GM21381 (cell line): ENCODE data around the gene CPB1.
"Not testable (repeated sequence)": the region's sequence is repeated elsewhere in the genome, so short reads cannot be mapped to it uniquely, and the experiment has no call there.

Experiments used
- ATAC-seq: cut with Tn5 transposase; IDR thresholded peaks from one replicate; pipeline ENCODE4 v1.9.1; 2021; ENCODE audit warnings: mild to moderate bottlenecking, moderate library complexity; ENCODE audit not compliant: unreplicated experiment

The CPB1 gene

GRCh38 chr3:148827585-148827984 is at the start of gene CPB1:
Gene CPB1, plus strand, starts transcription at chr3:148827811. Its CDS starts 13 bp downstream, at chr3:148827824.
- ATAC-seq, result no peak

GRCh38 chr3:148778926-148779325 is 48.7 kb upstream of the CPB1 start:
- no peak for ATAC-seq

DNA sequence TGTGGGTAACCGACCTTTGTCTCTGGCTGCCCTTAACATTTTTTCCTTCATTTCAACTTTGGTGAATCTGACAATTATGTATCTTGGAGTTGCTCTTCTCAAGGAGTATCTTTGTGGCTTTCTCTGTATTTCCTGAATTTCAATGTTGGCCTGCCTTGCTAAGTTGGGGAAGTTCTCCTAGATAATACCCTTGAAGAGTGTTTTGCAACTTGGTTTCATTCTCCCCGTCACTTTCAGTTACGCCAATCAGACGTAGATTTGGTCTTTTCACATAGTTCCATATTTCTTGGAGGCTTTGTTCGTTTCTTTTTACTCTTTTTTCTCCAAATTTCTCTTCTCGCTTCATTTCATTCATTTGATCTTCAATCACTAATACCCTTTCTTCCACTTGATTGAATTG is 42.6 kb upstream of the CPB1 start:
- not testable (repeated sequence) for ATAC-seq

- not testable (repeated sequence) for ATAC-seq
These were observed 41.5 kb upstream of the CPB1 start for GRCh38 chr3:148786159-148786558.

GRCh38 chr3:148789146-148789545 is 38.5 kb upstream of the CPB1 start:
- no peak for ATAC-seq

- ATAC-seq, result no peak
These were observed 37.7 kb upstream of the CPB1 start for GRCh38 chr3:148789906-148790305.

DNA sequence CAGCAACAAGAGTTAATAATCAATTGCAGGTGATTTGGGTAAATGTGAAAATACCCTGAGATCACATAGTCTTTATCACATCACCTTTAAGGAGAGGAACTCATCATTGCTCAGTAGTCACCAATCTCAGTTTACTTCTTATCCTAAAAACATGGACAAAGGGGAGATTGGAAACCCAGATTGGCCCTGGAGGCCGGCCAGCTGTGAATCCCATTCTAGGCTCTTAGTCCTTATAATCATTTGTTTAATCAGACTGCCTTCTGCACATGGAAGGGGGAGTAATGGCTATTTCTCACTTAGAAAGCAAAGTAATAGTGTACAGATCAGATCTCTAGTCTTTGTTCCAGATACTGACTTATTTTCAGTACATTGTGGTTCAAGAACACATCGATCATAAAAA is 37.2 kb upstream of the CPB1 start:
- no peak for ATAC-seq

DNA sequence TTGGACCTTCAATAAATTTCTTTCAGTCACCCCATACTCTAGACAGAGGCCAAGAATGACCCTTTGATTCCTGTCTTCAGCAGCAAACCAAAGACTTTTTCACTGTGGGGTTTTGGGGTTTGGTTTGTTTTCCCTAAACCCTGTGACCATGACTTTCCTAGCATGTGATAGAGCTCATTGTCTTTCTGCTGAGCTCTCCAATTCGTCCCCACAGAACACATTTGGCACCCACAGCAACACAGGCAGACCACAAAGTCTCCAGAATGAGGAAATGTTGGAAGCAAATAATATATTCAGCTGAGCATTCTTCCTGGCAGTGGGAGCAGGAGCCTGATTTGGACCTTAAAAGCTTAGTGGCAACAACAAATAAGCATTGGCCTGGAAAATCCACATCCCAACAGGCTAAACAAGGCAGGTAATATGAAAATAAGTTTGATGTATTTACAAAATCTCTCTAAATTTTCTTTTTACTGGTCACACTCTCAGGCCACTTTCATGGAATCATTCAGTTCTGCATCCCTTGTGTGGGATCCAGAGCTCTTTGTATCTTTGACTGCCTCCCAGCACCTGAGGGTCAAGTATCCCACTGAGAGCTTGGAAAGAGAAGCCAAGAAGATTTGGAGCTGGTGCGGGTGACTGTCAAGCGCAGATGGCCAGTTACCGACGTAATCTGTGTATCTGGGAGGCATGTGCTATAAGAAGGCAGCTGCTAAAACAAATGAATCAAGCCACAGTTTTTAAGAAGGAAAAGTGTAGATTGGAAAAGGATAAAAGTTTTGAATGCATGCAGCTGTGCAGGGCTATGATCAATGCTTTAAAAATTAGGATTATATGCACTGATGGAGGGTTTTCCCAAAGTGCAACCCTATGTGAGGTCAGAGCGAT is 36.5 kb upstream of the CPB1 start:
- no peak for ATAC-seq

DNA sequence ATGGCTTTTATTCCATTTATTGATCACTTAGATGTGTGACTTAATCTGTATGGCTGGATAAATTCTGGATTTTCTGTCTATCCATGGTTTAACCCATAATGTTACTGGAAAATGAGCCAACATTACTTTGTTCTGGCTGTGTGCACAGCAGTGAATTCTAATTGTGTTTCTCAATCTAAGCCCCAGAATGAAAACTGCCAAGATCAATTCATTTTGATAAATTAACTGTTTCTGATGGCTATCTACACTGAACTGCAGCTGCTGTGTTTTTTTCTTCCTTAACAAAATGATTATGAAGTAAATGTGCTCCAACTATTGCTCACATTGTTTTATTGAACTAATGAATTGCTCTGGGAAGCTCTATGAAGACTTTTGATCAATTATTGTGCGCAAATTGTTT is 35.7 kb upstream of the CPB1 start:
- ATAC-seq, result no peak

GRCh38 chr3:148792516-148792915 is 35.1 kb upstream of the CPB1 start:
- no peak for ATAC-seq

GRCh38 chr3:148796799-148797198 is 30.8 kb upstream of the CPB1 start:
- ATAC-seq, result no peak

GRCh38 chr3:148797795-148798194 is 29.8 kb upstream of the CPB1 start:
- ATAC-seq, result no peak

DNA sequence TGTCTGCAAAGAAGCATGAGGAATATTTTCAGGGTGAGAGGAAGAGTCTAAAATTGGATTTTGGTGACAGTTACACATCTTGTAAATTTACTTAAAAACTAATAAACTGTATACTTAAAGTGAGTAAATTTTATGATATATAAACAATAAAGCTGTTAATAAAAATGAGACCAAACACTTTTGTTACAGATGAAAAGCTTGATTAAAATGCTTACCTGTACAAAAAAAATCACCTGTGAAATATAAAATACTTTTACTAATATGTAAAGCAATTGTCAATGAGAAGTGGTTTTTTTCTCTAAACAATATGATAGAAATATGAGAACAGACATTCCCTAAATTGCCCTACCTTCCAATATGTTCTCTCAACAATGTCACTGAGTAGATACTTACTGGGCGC is 27.2 kb upstream of the CPB1 start:
- ATAC-seq, result no peak

GRCh38 chr3:148809835-148810234 is 17.8 kb upstream of the CPB1 start:
- no peak for ATAC-seq

DNA sequence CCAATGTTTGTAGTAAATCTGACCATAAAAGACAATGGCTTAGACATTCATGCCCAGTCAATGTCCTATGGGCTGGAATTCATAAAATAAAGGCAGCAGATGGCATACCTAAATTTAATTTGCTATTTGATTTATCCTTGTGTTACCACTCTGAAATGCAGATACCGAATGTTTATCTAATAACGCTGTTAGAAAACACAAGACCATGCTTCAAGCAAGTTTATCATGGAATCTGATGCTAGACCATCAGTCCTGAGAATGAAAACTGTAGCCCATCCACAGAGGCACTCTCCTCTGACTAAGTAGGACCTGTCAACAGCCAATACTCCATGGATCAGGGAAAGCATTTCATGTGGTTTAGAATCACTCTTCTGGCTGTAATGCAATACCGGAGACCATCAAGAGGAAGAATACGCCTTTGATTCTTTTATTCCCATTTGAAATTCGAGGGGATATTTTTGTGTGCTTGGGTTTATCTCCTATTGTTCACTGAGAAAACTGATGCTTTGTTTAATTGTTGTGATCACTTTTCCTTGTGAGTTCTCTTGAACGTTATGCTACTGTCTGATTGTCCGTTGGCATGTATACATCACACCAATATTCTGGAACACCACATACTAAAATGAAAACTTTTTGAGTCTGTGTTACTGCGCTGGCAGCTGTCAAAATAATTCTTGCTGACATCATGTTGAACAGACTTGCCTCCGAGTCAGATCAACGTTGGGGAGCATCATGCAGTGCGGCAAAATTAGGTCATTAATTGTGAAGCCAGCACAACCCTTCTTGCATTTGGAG is 12.1 kb upstream of the CPB1 start:
- ATAC-seq, result no peak

DNA sequence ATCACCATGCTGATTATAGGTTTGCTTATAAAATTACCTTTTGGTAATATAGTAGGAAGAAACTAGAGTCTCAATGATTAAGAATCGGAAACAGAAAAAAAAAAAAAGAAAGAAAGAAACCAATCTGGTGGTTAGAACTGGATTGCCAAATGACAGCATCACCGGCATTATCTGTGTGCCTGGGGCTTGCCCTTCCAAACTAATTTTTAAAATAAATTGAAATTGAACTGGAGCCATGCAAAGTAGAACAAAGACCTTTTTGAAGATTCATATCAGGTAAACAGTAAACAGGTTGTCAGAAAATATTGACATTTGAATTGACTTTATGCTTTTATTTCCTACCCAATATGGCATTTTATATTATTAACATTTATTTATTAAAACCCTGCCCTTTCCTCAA is 11.2 kb upstream of the CPB1 start:
- no peak for ATAC-seq

DNA sequence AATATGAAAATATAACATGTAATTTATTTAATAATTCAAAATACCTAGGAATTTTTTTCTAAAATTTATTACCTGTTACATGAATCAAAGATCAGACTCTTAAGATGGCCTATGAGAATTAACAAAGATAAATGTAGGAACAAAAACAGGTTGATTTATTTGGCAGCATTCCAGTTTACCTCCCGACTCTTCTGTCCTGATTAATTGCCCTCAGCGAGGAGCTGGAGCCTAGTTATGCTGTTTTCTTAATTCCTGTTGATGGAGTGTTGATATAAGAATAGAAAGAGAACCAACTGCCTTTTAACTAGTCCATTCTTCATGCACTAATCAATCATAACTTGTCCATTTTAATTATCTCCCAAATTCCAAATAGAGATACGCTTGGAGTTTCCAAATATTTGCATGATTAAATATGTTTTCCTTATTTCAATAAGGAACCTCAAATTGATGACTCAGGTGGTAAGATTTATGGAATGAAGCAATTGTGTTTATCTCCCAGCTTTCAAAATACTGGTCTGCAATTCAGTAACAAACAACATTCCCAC is 10.6 kb upstream of the CPB1 start:
- no peak for ATAC-seq

- no peak for ATAC-seq
These were observed 7.0 kb upstream of the CPB1 start for GRCh38 chr3:148820361-148821245.

GRCh38 chr3:148823026-148823425 is 4.6 kb upstream of the CPB1 start:
- ATAC-seq, result no peak

DNA sequence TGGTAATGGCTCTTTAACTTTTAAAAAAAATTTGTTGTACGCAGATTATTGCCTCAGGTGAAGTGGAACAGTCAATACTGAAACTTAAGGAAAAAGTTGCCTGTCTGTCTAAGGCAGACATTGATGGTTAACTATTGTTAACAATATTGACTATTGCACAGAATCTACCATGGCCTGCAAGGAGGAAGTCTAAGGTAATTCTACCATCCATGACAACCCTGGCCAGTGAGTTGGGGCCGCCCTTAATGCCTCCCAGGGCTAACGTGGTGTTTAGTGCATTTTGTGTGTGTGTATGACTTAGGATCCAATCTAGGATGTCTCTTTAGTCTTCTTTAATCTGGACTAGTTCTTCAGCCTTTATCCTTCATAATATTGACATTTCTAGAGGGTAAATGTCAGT is 2.1 kb upstream of the CPB1 start:
- no peak for ATAC-seq
